Measurements from ENCODE around the gene VCP. TPM values are rescaled to one million over a fixed set of nuclear protein-coding genes. Genes with fewer than 3 reads are reported as not detected.

The VCP gene
- total RNA-seq, 1 experiment from 2014 or later: 170 TPM

DNA sequence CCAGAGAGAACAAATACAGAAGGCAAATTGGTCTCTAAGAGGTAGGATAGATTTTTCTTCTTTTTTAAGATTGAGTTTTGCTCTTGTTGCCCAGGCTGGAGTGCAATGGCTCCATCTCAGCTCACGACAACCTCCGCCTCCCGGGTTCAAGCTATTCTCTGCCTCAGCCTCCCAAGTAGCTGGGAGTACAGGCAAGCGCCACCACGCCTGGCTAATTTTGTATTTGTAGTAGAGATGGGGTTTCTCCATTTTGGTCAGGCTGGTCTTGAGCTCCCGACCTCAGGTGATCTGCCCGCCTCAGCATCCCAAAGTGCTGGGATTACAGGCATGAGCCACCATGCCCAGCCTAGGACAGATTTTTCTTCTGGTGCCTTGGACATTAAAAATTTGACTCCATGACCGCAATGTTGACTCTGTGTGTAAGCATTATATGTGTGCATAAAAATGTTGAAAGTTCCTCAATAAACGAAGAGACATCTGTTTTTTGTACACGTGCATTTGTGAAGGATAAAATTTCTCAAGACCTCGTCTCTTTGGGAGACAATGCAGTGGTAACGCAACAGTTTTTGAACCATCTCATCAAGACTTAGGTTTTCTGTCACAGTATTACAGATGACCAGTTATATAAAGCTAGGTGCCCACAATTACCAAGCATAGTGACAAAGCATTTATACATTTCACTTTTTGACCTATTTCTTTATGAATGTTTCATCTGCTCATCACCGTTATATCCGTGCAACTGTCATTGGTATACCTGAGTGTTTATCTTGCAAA, 17.4 kb downstream of the VCP start (continued):
- TF ChIP-seq, protein P1, sequence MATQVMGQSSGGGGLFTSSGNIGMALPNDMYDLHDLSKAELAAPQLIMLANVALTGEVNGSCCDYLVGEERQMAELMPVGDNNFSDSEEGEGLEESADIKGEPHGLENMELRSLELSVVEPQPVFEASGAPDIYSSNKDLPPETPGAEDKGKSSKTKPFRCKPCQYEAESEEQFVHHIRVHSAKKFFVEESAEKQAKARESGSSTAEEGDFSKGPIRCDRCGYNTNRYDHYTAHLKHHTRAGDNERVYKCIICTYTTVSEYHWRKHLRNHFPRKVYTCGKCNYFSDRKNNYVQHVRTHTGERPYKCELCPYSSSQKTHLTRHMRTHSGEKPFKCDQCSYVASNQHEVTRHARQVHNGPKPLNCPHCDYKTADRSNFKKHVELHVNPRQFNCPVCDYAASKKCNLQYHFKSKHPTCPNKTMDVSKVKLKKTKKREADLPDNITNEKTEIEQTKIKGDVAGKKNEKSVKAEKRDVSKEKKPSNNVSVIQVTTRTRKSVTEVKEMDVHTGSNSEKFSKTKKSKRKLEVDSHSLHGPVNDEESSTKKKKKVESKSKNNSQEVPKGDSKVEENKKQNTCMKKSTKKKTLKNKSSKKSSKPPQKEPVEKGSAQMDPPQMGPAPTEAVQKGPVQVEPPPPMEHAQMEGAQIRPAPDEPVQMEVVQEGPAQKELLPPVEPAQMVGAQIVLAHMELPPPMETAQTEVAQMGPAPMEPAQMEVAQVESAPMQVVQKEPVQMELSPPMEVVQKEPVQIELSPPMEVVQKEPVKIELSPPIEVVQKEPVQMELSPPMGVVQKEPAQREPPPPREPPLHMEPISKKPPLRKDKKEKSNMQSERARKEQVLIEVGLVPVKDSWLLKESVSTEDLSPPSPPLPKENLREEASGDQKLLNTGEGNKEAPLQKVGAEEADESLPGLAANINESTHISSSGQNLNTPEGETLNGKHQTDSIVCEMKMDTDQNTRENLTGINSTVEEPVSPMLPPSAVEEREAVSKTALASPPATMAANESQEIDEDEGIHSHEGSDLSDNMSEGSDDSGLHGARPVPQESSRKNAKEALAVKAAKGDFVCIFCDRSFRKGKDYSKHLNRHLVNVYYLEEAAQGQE (IDR thresholded peaks at IDR 0.05; ENCODE audit: low read depth): no peak
- TF ChIP-seq, protein P2, sequence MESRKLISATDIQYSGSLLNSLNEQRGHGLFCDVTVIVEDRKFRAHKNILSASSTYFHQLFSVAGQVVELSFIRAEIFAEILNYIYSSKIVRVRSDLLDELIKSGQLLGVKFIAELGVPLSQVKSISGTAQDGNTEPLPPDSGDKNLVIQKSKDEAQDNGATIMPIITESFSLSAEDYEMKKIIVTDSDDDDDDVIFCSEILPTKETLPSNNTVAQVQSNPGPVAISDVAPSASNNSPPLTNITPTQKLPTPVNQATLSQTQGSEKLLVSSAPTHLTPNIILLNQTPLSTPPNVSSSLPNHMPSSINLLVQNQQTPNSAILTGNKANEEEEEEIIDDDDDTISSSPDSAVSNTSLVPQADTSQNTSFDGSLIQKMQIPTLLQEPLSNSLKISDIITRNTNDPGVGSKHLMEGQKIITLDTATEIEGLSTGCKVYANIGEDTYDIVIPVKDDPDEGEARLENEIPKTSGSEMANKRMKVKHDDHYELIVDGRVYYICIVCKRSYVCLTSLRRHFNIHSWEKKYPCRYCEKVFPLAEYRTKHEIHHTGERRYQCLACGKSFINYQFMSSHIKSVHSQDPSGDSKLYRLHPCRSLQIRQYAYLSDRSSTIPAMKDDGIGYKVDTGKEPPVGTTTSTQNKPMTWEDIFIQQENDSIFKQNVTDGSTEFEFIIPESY (IDR thresholded peaks at IDR 0.05; ENCODE audit: extremely low read depth, insufficient replicate concordance, low read length): no peak

GRCh38 chr9:35054185-35054835, 18.1 kb downstream of the VCP start:
- H3K4me3 ChIP-seq (replicated peaks in 1 of 2; ENCODE audit: low read depth in 1 of 2, low read length in 2 of 2): no peak overlapping the region
- H3K27ac ChIP-seq (ENCODE audit: low read depth, low read length): no peak overlapping the region
- H4K20me1 ChIP-seq (ENCODE audit: insufficient read depth): no peaks in the 10 kb centered on the region; the same call in 1 of the 2 replicates
- ATAC-seq: no peak
- intact Hi-C loops (cut with micrococcal nuclease): loop anchor here (5.0 kb wide), 1 partner anchor 292 kb away; no protein-coding TSS in a partner anchor
- no peaks in the 10 kb centered on the region for H3K9me3 ChIP-seq (ENCODE audit: control insufficient read depth in 1 of 2, insufficient read depth in 1 of 2, low read depth in 1 of 2, low read length in 2 of 2)
- H3K79me2 ChIP-seq (ENCODE audit: insufficient read depth, low read length): peaks cover 5% of the 10 kb centered on the region; the same call in 1 of the 2 replicates
- H3K9ac ChIP-seq (ENCODE audit: low read length): no peak overlapping the region
- BruUV-seq (replicated peaks): no TSS peak
- no peaks in the 10 kb centered on the region for H3K4me1 ChIP-seq (ENCODE audit: control insufficient read depth in 1 of 2, insufficient read depth in 2 of 2, low read length in 2 of 2)
- POLR2A ChIA-PET: no interaction called here
- DNase-seq (ENCODE audit: low read depth, low spot score): no peak
- H3K27me3 ChIP-seq (ENCODE audit: insufficient read depth, low read length): no peaks in the 10 kb centered on the region
- CTCF ChIA-PET: no interaction called here
- TF ChIP-seq, protein P3, sequence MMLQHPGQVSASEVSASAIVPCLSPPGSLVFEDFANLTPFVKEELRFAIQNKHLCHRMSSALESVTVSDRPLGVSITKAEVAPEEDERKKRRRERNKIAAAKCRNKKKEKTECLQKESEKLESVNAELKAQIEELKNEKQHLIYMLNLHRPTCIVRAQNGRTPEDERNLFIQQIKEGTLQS (IDR thresholded peaks at IDR 0.05): no peak
- no peak for TF ChIP-seq SRF (IDR thresholded peaks at IDR 0.05; ENCODE audit: low read depth)
- no peak overlapping the region for H2AFZ ChIP-seq (ENCODE audit: low read depth, low read length, poor library complexity, severe bottlenecking)
- H3K36me3 ChIP-seq (ENCODE audit: control insufficient read depth in 1 of 2, insufficient read depth in 2 of 2, low read length in 2 of 2): peaks cover 33 to 38% of the 10 kb centered on the region in 2 experiments
- no peaks in the 10 kb centered on the region for H3K9me2 ChIP-seq (ENCODE audit: insufficient read depth)
- no peak overlapping the region for H3K4me2 ChIP-seq (ENCODE audit: low read length)
- RAD21 ChIA-PET (ENCODE audit: low non-redundant PET in 1 of 2, low total read pairs in 2 of 2, uncharacterized antibody in 2 of 2, unreplicated experiment in 2 of 2): interaction anchor here in 1 of 2 experiments (0.6 kb wide), 1 partner anchor 23 kb away, joined by 3 read pairs; no protein-coding TSS in a partner anchor
